ENCODE measurements around the gene PYHIN1. TPM values are rescaled to one million over a fixed set of nuclear protein-coding genes. Genes with fewer than 3 reads are reported as not detected.

Gene PYHIN1
- total and polyA plus RNA-seq, 2 of the 8 experiments (the other 6 are each of a cell fraction or from before 2014, with no cell fraction given), result not detected

DNA sequence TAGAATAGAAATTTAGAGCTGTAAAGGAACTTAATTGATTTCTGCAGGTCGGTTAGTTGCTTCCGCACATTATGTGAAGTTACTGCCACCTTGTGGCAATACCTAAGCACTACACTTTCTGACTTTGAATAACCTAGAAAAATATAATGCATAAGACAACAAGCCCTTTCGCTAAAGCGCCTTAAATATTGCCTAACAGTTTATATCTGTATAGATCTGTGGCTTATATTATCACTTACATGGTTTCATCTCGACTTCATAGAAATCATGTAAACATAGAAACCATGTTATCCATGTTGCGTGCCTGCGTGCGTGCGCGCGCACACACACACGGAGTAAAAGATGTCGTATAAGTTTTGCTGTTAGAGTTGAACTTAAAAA, 67.4 kb downstream of the PYHIN1 start (continued):
- TF ChIP-seq POLR2A (IDR thresholded peaks at IDR 0.05; ENCODE audit: control extremely low read depth in 1 of 2, low read depth in 2 of 2, low read length in 2 of 2) (no peak), SUZ12 (IDR thresholded peaks at IDR 0.05; ENCODE audit: low read length) (no peak)

Measured in H1 (cell line).